GM23248 (cell line): Measurements from ENCODE around the gene SMARCB1.

Experiments
- EZH2 ChIP-seq: fragments of 200-600 bp; sonication (generic); IDR thresholded peaks from 2 replicates; pipeline ENCODE4 v1.6.1; 2018; ENCODE audit warnings: antibody characterized with exemption, mild to moderate bottlenecking; ENCODE audit not compliant: insufficient read depth, poor library complexity, severe bottlenecking
- EZH2phosphoT487 ChIP-seq: fragments of 200-600 bp; sonication (generic); IDR thresholded peaks from 2 replicates; pipeline ENCODE4 v1.6.1; 2018; ENCODE audit warnings: antibody characterized with exemption, moderate library complexity, mild to moderate bottlenecking, low read depth; ENCODE audit not compliant: insufficient read depth

- no peak for TF ChIP-seq EZH2
- TF ChIP-seq EZH2phosphoT487 = no peak
Observed at GRCh38 chr22:23774922-23775436, 11.8 kb upstream of the SMARCB1 start.
